Spleen (tissue), 7 donors: ENCODE data around the gene POU4F2.

Source experiments
- POLR2A ChIP-seq, 3 donors: fragments of 450-650 bp; IDR thresholded peaks; one replicate each; pipeline ENCODE4 v1.5.1; 2017; ENCODE audit warnings: antibody characterized with exemption in 3 of 3, mild to moderate bottlenecking in 1 of 3
- POLR2AphosphoS5 ChIP-seq, 3 donors: sonication (generic); formaldehyde crosslinking; IDR thresholded peaks; one replicate each; pipeline ENCODE4 v1.5.1; 2017; ENCODE audit warnings: antibody characterized with exemption in 3 of 3
- TF ChIP-seq, protein P1 (sequence below), 11 experiments: fragments of 200-600 bp in 7 of 11; fragments of 450-650 bp in 4 of 11; sonication (generic) in 4 of 11; IDR thresholded peaks in 8 of 11; conservative IDR thresholded peaks in 3 of 11; 1 replicate in 7 of 11; 2 replicates in 4 of 11; pipeline versions ENCODE4 v1.4.0 to v1.8.0; 2016 to 2021; ENCODE audit warnings: antibody characterized with exemption in 11 of 11, inconsistent platforms in 4 of 11, mild to moderate bottlenecking in 1 of 11
- donor health status: DM: no; HTN: no; CAD: no; lungs with moderate emphysema.
- donor health status: DM: no; HTN: no; CAD: no.
- donor health status: DM: no; HTN: no; CAD: no.

DNA sequence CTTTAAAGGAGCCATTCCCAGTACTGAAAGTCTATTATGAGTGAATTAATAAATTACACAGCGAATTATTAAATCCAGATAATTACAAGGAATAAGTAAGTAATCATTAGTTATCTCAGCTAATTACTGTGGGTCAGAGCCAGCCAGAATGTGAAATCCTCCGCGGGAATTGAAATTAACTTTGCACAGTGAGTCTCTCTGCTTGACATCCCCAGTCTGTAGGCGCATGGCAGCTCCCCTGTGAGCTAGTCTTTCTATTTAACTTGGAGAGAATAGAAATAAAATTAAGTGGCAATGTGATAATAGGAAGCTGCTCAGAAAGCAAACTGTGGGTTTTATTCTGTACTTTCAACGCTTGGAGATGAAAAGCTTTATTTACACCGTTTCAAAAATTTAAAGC is 7.2 kb downstream of the POU4F2 start:
- TF ChIP-seq, protein P1, sequence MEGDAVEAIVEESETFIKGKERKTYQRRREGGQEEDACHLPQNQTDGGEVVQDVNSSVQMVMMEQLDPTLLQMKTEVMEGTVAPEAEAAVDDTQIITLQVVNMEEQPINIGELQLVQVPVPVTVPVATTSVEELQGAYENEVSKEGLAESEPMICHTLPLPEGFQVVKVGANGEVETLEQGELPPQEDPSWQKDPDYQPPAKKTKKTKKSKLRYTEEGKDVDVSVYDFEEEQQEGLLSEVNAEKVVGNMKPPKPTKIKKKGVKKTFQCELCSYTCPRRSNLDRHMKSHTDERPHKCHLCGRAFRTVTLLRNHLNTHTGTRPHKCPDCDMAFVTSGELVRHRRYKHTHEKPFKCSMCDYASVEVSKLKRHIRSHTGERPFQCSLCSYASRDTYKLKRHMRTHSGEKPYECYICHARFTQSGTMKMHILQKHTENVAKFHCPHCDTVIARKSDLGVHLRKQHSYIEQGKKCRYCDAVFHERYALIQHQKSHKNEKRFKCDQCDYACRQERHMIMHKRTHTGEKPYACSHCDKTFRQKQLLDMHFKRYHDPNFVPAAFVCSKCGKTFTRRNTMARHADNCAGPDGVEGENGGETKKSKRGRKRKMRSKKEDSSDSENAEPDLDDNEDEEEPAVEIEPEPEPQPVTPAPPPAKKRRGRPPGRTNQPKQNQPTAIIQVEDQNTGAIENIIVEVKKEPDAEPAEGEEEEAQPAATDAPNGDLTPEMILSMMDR (IDR thresholded peaks at IDR 0.05 in 8 of 11, conservative IDR thresholded peaks at IDR 0.05 in 3 of 11): no peak
- TF ChIP-seq POLR2A (IDR thresholded peaks at IDR 0.05) (no peak), POLR2AphosphoS5 (IDR thresholded peaks at IDR 0.05) (no peak)
